Gastrocnemius medialis (tissue), 4 donors: ENCODE results near the gene PRPF4.

ENCODE experiments used
- POLR2A ChIP-seq, 2 donors: fragments of 450-650 bp; IDR thresholded peaks; one replicate each; pipeline ENCODE4 v1.6.1; 2017; ENCODE audit warnings: antibody characterized with exemption in 2 of 2, mild to moderate bottlenecking in 2 of 2, moderate library complexity in 2 of 2
- TF ChIP-seq, protein P1 (sequence below), 5 experiments: fragments of 450-650 bp in 3 of 5; fragments of 200-600 bp in 2 of 5; sonication (generic) in 2 of 5; IDR thresholded peaks in 4 of 5; conservative IDR thresholded peaks in 1 of 5; 1 replicate in 4 of 5; 2 replicates in 1 of 5; pipeline ENCODE4 v1.5.1; 2016 to 2019; ENCODE audit warnings: antibody characterized with exemption in 5 of 5, mild to moderate bottlenecking in 3 of 5, moderate library complexity in 3 of 5

DNA sequence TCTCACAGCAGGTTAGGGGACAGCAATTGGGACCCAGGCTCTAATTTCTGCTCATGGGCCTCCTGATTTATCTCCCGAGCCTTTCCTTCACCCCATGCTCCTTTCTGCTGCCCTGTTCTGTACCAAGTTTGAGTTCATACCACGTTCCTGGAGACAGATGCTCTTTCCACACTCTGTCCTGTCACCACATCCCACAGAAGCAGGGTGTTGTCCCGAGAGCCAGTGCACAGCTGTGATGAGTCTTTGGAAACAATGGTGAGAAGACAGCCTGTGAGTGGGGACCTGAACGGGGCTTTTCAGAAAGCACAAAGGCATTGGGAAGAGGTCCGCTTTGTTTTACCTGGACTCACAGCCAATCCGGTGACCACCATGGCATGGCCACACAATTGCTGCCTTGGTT lies 47.2 kb downstream of the PRPF4 start:
- TF ChIP-seq, protein P1, sequence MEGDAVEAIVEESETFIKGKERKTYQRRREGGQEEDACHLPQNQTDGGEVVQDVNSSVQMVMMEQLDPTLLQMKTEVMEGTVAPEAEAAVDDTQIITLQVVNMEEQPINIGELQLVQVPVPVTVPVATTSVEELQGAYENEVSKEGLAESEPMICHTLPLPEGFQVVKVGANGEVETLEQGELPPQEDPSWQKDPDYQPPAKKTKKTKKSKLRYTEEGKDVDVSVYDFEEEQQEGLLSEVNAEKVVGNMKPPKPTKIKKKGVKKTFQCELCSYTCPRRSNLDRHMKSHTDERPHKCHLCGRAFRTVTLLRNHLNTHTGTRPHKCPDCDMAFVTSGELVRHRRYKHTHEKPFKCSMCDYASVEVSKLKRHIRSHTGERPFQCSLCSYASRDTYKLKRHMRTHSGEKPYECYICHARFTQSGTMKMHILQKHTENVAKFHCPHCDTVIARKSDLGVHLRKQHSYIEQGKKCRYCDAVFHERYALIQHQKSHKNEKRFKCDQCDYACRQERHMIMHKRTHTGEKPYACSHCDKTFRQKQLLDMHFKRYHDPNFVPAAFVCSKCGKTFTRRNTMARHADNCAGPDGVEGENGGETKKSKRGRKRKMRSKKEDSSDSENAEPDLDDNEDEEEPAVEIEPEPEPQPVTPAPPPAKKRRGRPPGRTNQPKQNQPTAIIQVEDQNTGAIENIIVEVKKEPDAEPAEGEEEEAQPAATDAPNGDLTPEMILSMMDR (IDR thresholded peaks at IDR 0.05 in 4 of 5, conservative IDR thresholded peaks at IDR 0.05 in 1 of 5) = no peak
- TF ChIP-seq POLR2A (IDR thresholded peaks at IDR 0.05) = no peak
